H1 (cell line): ENCODE data around the gene HERC5. TPM values are rescaled to one million over a fixed set of nuclear protein-coding genes. Genes with fewer than 3 reads are reported as not detected.

ENCODE experiments used
- CTCF ChIA-PET: fragments of 300-600 bp; sonication (Branson Sonifier 250); formaldehyde crosslinking; loops from one replicate; lab custom pipeline; 2021; ENCODE audit not compliant: partially characterized antibody; lab: Charles Lee
- POLR2A ChIA-PET: fragments of 300-600 bp; sonication (Branson Sonifier 250); formaldehyde crosslinking; loops from one replicate; lab custom pipeline; 2021; ENCODE audit warnings: inconsistent platforms; ENCODE audit not compliant: partially characterized antibody; lab: Charles Lee
- DNase-seq, 2 experiments: peaks; one replicate each; pipeline versions ENCODE4 v3.0.0 to v3.0.0-alpha.2; 2010 to 2022; ENCODE audit warnings: low spot score in 2 of 2, low read depth in 1 of 2, mixed read lengths in 1 of 2
- FAIRE-seq: peaks from 2 replicates; lab custom pipeline; 2011; peaks lifted over from hg19 to GRCh38; lab: Jason Lieb, UNC
- H2AFZ ChIP-seq: 2 replicates; pipeline ENCODE4 v1.8.1; 2012; ENCODE audit warnings: low read length, inconsistent platforms
- H2AK5ac ChIP-seq: 2 replicates; pipeline ENCODE4 v1.6.1; 2013; ENCODE audit warnings: low read depth, low read length
- H2BK120ac ChIP-seq: replicated peaks from 2 replicates; pipeline ENCODE3; 2013; ENCODE audit warnings: low read depth, low read length, inconsistent platforms
- H2BK12ac ChIP-seq: 2 replicates; pipeline ENCODE4 v1.6.1; 2013; ENCODE audit warnings: low read depth, low read length
- H2BK15ac ChIP-seq: 2 replicates; pipeline ENCODE4 v1.6.1; 2013; ENCODE audit warnings: low read length
- H2BK20ac ChIP-seq: 2 replicates; pipeline ENCODE4 v1.6.1; 2013; ENCODE audit warnings: low read length
- H2BK5ac ChIP-seq: 2 replicates; pipeline ENCODE4 v1.6.1; 2013; ENCODE audit warnings: low read depth, low read length
- H3K14ac ChIP-seq: 2 replicates; pipeline ENCODE4 v1.6.1; 2013; ENCODE audit warnings: inconsistent platforms; ENCODE audit not compliant: insufficient read length
- H3K18ac ChIP-seq: 2 replicates; pipeline ENCODE4 v1.6.1; 2013; ENCODE audit warnings: low read length; ENCODE audit errors: extremely low read depth
- H3K23ac ChIP-seq: 2 replicates; pipeline ENCODE4 v1.6.1; 2013; ENCODE audit warnings: inconsistent platforms; ENCODE audit not compliant: insufficient read length
- H3K23me2 ChIP-seq: 2 replicates; pipeline ENCODE4 v1.6.1; 2013; ENCODE audit warnings: low read depth, low read length
- H3K27ac ChIP-seq: 2 replicates; pipeline ENCODE4 v1.6.1; 2011; ENCODE audit warnings: low read depth, low read length, inconsistent platforms
- H3K27me3 ChIP-seq, 4 experiments: replicated peaks in 1 of 4; 1 replicate in 1 of 4; 2 replicates in 3 of 4; pipeline versions ENCODE4 v1.6.1 to v1.8.1; 2011 to 2013; ENCODE audit warnings: low read length in 3 of 4, mild to moderate bottlenecking in 3 of 4, inconsistent platforms in 2 of 4, mixed read lengths in 2 of 4, moderate library complexity in 1 of 4; ENCODE audit not compliant: control insufficient read depth in 3 of 4, insufficient read depth in 3 of 4; ENCODE audit errors: extremely low read depth in 1 of 4
- H3K36me3 ChIP-seq, 4 experiments: 2 replicates each; pipeline versions ENCODE4 v1.6.1 to v1.8.1; 2011 to 2013; ENCODE audit warnings: mild to moderate bottlenecking in 4 of 4, low read length in 3 of 4, moderate library complexity in 2 of 4, control low read depth in 1 of 4, inconsistent platforms in 1 of 4; ENCODE audit not compliant: insufficient read depth in 4 of 4, control insufficient read depth in 2 of 4
- H3K4ac ChIP-seq: replicated peaks from 2 replicates; pipeline ENCODE3; 2013; ENCODE audit warnings: low read length, low read depth, mixed read lengths, inconsistent platforms; ENCODE audit not compliant: insufficient read length
- H3K4me1 ChIP-seq, 4 experiments: replicated peaks in 1 of 4; 1 replicate in 1 of 4; 2 replicates in 3 of 4; pipeline versions ENCODE4 v1.6.1 to v1.8.1; 2011 to 2013; ENCODE audit warnings: low read length in 3 of 4, inconsistent platforms in 2 of 4, mixed read lengths in 1 of 4; ENCODE audit not compliant: insufficient read depth in 4 of 4, control insufficient read depth in 3 of 4
- H3K4me2 ChIP-seq, 2 experiments: 2 replicates each; pipeline versions ENCODE4 v1.6.1 to v1.8.1; 2011 to 2013; ENCODE audit warnings: low read depth in 2 of 2, low read length in 2 of 2, control low read depth in 1 of 2, inconsistent platforms in 1 of 2, mild to moderate bottlenecking in 1 of 2; ENCODE audit not compliant: insufficient read depth in 1 of 2
- H3K4me3 ChIP-seq, 4 experiments: fragments of 200-600, 300-600 bp in 1 of 4; sonication (generic), shearing (Covaris generic), sonication (Bioruptor Twin) in 1 of 4; 2 replicates each; pipeline versions ENCODE4 v1.5.1 to v1.8.1; 2011 to 2016; ENCODE audit warnings: low read length in 4 of 4, low read depth in 3 of 4, control low read depth in 2 of 4, inconsistent platforms in 2 of 4, mild to moderate bottlenecking in 2 of 4, mixed read lengths in 1 of 4, moderate library complexity in 1 of 4; ENCODE audit not compliant: insufficient read depth in 2 of 4; ENCODE audit errors: extremely low read depth in 1 of 4
- H3K56ac ChIP-seq: replicated peaks from 2 replicates; pipeline ENCODE3; 2013; ENCODE audit warnings: low read depth, mild to moderate bottlenecking, mixed read lengths, low read length, inconsistent platforms; ENCODE audit not compliant: insufficient read length
- H3K79me1 ChIP-seq: 2 replicates; pipeline ENCODE4 v1.6.1; 2013; ENCODE audit warnings: low read depth, low read length, control low read depth
- H3K79me2 ChIP-seq, 2 experiments: 2 replicates each; pipeline versions ENCODE4 v1.6.1 to v1.8.1; 2012 to 2013; ENCODE audit warnings: low read length in 2 of 2, mild to moderate bottlenecking in 2 of 2, inconsistent platforms in 1 of 2; ENCODE audit not compliant: insufficient read depth in 2 of 2, control insufficient read depth in 1 of 2
- H3K9ac ChIP-seq, 4 experiments: replicated peaks in 1 of 4; 1 replicate in 1 of 4; 2 replicates in 3 of 4; pipeline versions ENCODE4 v1.6.1 to v1.8.1; 2011 to 2013; ENCODE audit warnings: low read depth in 3 of 4, low read length in 3 of 4, control low read depth in 2 of 4, mild to moderate bottlenecking in 2 of 4, moderate library complexity in 2 of 4, inconsistent platforms in 1 of 4; ENCODE audit errors: extremely low read depth in 1 of 4
- H3K9me3 ChIP-seq, 2 experiments: 2 replicates each; pipeline versions ENCODE4 v1.6.1 to v1.8.1; 2012 to 2013; ENCODE audit warnings: mild to moderate bottlenecking in 2 of 2, moderate library complexity in 2 of 2, control low read depth in 1 of 2, inconsistent platforms in 1 of 2, low read depth in 1 of 2, low read length in 1 of 2, mixed read lengths in 1 of 2; ENCODE audit not compliant: insufficient read depth in 2 of 2
- H4K20me1 ChIP-seq, 2 experiments: replicated peaks in 1 of 2; 2 replicates each; pipeline versions ENCODE3 to v1.8.1; 2011 to 2013; ENCODE audit warnings: inconsistent platforms in 2 of 2, low read length in 2 of 2, mild to moderate bottlenecking in 1 of 2; ENCODE audit not compliant: insufficient read depth in 2 of 2, control insufficient read depth in 1 of 2
- H4K5ac ChIP-seq: 2 replicates; pipeline ENCODE4 v1.6.1; 2013; ENCODE audit warnings: low read length, low read depth, mixed read lengths, inconsistent platforms; ENCODE audit not compliant: insufficient read length
- H4K8ac ChIP-seq: 2 replicates; pipeline ENCODE4 v1.8.0; 2013; ENCODE audit warnings: mild to moderate bottlenecking, moderate library complexity, low read length, inconsistent platforms; ENCODE audit not compliant: insufficient read depth; ENCODE audit errors: extremely low read depth
- H4K91ac ChIP-seq: replicated peaks from 2 replicates; pipeline ENCODE3; 2013; ENCODE audit warnings: low read length, mixed read lengths, inconsistent platforms; ENCODE audit not compliant: insufficient read length
- EP300 ChIP-seq, 2 experiments: IDR thresholded peaks; 1 replicate in 1 of 2; 2 replicates in 1 of 2; pipeline ENCODE4 v1.6.1; 2011 to 2012; ENCODE audit warnings: low read depth in 2 of 2, low read length in 2 of 2, mild to moderate bottlenecking in 2 of 2, borderline replicate concordance in 1 of 2, inconsistent platforms in 1 of 2, moderate library complexity in 1 of 2
- GTF2F1 ChIP-seq: IDR thresholded peaks from 2 replicates; pipeline ENCODE4 v1.6.1; 2012; ENCODE audit warnings: low read depth, low read length, improper control_type of control experiment, borderline replicate concordance
- JUN ChIP-seq: IDR thresholded peaks from 2 replicates; pipeline ENCODE4 v1.6.1; 2011; ENCODE audit warnings: low read depth, mild to moderate bottlenecking, improper control_type of control experiment, low read length
- KDM5A ChIP-seq: fragments of 200-600 bp; IDR thresholded peaks from 2 replicates; pipeline ENCODE4 v1.7.1; 2012; ENCODE audit warnings: mild to moderate bottlenecking, low read length, inconsistent platforms, mixed read lengths
- YY1 ChIP-seq: IDR thresholded peaks from 2 replicates; pipeline ENCODE4 v1.6.1; 2011; ENCODE audit warnings: low read depth, mild to moderate bottlenecking, low read length
- ZNF274 ChIP-seq: IDR thresholded peaks from 2 replicates; pipeline ENCODE4 v1.7.0; 2012; ENCODE audit warnings: low read length, borderline replicate concordance; ENCODE audit errors: extremely low read depth
- WGBS, 2 experiments: shearing (Covaris generic) in 1 of 2; methylation state at CpG; one replicate each; pipeline versions ENCODE4 v1.1.6 to v1.1.7; 2013 to 2015; ENCODE audit warnings: low lambda C conversion rate in 2 of 2, mixed read lengths in 2 of 2, inconsistent platforms in 1 of 2, low coverage in 1 of 2, missing lambda C conversion rate in 1 of 2; ENCODE audit not compliant: insufficient replicate concordance in 2 of 2, insufficient coverage in 1 of 2, insufficient read length in 1 of 2; ENCODE audit errors: extremely low coverage in 1 of 2, missing lambda C conversion rate in 1 of 2; 5-methylcytosine and 5-hydroxymethylcytosine counted together
- polyA plus RNA-seq, 7 experiments: library from polyadenylated mRNA; depleted of rRNA in 3 of 7; stranded (reverse) in 5 of 7; unstranded in 2 of 7; fragments of >200 nt in 5 of 7; fragments of 200-250 nt in 2 of 7; gene quantifications; 1 replicate in 5 of 7; 2 replicates in 1 of 7; 4 replicates in 1 of 7; pipeline versions ENCODE4 v1.2.1 to v1.2.3, GENCODE V29; 2011 to 2013; ENCODE audit warnings: missing spikeins in 2 of 7, mixed read lengths in 2 of 7
- total RNA-seq: library from RNA; stranded (reverse); fragmentation: NEBNext Ultra II Directional; extraction: Animal tissue kit (Norgen Biotek cat#: 25700); gene quantifications from 2 replicates; pipeline ENCODE4 v1.2.1, GENCODE V29; 2021
- TF ChIP-seq, protein P1 (sequence below), 3 experiments: IDR thresholded peaks; 1 replicate in 2 of 3; 2 replicates in 1 of 3; pipeline versions ENCODE4 v1.5.1 to v1.6.1; 2011; ENCODE audit warnings: low read length in 3 of 3, mild to moderate bottlenecking in 3 of 3, inconsistent platforms in 2 of 3, low read depth in 1 of 3, moderate library complexity in 1 of 3; ENCODE audit not compliant: insufficient read depth in 1 of 3; ENCODE audit errors: control extremely low read depth in 1 of 3
- TF ChIP-seq, protein P2 (sequence below): IDR thresholded peaks from 2 replicates; pipeline ENCODE4 v1.6.1; 2011; ENCODE audit warnings: low read length, improper control_type of control experiment

The HERC5 gene
- total and polyA plus RNA-seq, 2 of the 8 experiments (the other 6 are each of a cell fraction or from before 2014, with no cell fraction given), result 6.6 to 20.7 TPM

DNA sequence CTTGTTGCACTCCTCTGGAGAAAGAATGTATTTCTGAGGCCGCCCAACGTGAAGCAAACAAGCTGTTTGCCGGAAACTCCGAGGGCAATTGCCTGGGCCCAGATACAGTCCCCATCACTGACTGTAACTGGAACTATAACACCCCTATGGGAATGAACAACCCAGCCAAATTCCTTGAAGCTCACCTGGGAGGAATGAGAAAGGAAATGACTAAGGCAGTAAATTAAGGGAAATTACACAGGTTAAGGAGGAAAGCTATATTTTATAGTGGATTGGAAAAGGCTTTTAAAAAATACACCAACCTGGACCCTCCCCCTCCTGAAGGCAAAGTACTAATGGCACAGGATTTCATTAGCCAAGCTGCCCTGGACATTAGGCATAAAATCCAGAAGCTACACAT is 11.7 kb upstream of the HERC5 start:
- no peak overlapping the region for H2AK5ac ChIP-seq

More for the DNA sequence above, 11.7 kb upstream of the HERC5 start:
- H3K27ac ChIP-seq, result no peak overlapping the region
- H3K4me2 ChIP-seq, result no peak overlapping the region
- no peaks in the 10 kb centered on the region for H3K79me2 ChIP-seq
- no peak overlapping the region for H3K4ac ChIP-seq
- FAIRE-seq, result no peak
- peaks cover 0 to 5% (median 4%) of the 10 kb centered on the region in 4 experiments; a peak in 4 of 7 replicates for H3K4me1 ChIP-seq
- ChIA-PET CTCF (interaction anchor here (0.6 to 4.1 kb wide), 4 partner anchors 11 to 261 kb away, joined by 3 to 17 read pairs (median 3); partner anchors contain the start of gene HERC5), POLR2A (interaction anchor here (1.3 kb wide), 1 partner anchor 10 kb away, joined by 4 read pairs; no protein-coding TSS in a partner anchor)
- no peak overlapping the region for H4K91ac ChIP-seq
- no peak overlapping the region for H4K5ac ChIP-seq
- H3K23ac ChIP-seq, result no peak overlapping the region
- H3K56ac ChIP-seq, result no peak overlapping the region
- 88% methylated on average over 4 of the region's 4 CpGs; no CpG with 5 or more reads in 1 of the 2 experiments for WGBS, 2 experiments
- no peaks in the 10 kb centered on the region for H4K20me1 ChIP-seq
- H3K4me3 ChIP-seq, result no peak overlapping the region
- H3K9me3 ChIP-seq, result peaks cover 5 to 8% of the 10 kb centered on the region in 2 experiments; a peak in 3 of 4 replicates
- H2BK5ac ChIP-seq, result no peak overlapping the region
- no peak overlapping the region for H2AFZ ChIP-seq
- H2BK12ac ChIP-seq, result no peak overlapping the region
- H2BK15ac ChIP-seq, result no peak overlapping the region
- no peak for DNase-seq
- no peak overlapping the region for H2BK120ac ChIP-seq
- no peaks in the 10 kb centered on the region for H3K23me2 ChIP-seq
- no peaks in the 10 kb centered on the region for H3K27me3 ChIP-seq
- H3K36me3 ChIP-seq, result peaks cover 0 to 6% (median 4%) of the 10 kb centered on the region in 4 experiments; a peak in 2 of 8 replicates
- no peak overlapping the region for H3K18ac ChIP-seq
- no peak for TF ChIP-seq GTF2F1
- TF ChIP-seq EP300 (IDR thresholded peaks at IDR 0.05; ENCODE audit: borderline replicate concordance in 1 of 2, low read depth in 2 of 2, low read length in 2 of 2), result no peak
- TF ChIP-seq, protein P1, sequence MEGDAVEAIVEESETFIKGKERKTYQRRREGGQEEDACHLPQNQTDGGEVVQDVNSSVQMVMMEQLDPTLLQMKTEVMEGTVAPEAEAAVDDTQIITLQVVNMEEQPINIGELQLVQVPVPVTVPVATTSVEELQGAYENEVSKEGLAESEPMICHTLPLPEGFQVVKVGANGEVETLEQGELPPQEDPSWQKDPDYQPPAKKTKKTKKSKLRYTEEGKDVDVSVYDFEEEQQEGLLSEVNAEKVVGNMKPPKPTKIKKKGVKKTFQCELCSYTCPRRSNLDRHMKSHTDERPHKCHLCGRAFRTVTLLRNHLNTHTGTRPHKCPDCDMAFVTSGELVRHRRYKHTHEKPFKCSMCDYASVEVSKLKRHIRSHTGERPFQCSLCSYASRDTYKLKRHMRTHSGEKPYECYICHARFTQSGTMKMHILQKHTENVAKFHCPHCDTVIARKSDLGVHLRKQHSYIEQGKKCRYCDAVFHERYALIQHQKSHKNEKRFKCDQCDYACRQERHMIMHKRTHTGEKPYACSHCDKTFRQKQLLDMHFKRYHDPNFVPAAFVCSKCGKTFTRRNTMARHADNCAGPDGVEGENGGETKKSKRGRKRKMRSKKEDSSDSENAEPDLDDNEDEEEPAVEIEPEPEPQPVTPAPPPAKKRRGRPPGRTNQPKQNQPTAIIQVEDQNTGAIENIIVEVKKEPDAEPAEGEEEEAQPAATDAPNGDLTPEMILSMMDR (IDR thresholded peaks at IDR 0.05; ENCODE audit: control extremely low read depth in 1 of 3, insufficient read depth in 1 of 3, low read depth in 1 of 3, low read length in 3 of 3), result no peak
- TF ChIP-seq, protein P2, sequence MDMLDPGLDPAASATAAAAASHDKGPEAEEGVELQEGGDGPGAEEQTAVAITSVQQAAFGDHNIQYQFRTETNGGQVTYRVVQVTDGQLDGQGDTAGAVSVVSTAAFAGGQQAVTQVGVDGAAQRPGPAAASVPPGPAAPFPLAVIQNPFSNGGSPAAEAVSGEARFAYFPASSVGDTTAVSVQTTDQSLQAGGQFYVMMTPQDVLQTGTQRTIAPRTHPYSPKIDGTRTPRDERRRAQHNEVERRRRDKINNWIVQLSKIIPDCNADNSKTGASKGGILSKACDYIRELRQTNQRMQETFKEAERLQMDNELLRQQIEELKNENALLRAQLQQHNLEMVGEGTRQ, result no peak
- no peak for TF ChIP-seq ZNF274
- TF ChIP-seq YY1, result no peak
- TF ChIP-seq KDM5A, result no peak
- no peak for TF ChIP-seq JUN
- H3K79me1 ChIP-seq, result no peaks in the 10 kb centered on the region
- no peak overlapping the region for H3K9ac ChIP-seq
- no peak overlapping the region for H3K14ac ChIP-seq
- no peak overlapping the region for H2BK20ac ChIP-seq
- no peak overlapping the region for H4K8ac ChIP-seq
